Measurements from ENCODE around the gene SDF4.
A peak's percentile ranks its signal among the peaks of the same experiment; 100 is the strongest.
"Not testable (repeated sequence)": the region's sequence is repeated elsewhere in the genome, so short reads cannot be mapped to it uniquely, and the experiment has no call there.

Gene SDF4

DNA sequence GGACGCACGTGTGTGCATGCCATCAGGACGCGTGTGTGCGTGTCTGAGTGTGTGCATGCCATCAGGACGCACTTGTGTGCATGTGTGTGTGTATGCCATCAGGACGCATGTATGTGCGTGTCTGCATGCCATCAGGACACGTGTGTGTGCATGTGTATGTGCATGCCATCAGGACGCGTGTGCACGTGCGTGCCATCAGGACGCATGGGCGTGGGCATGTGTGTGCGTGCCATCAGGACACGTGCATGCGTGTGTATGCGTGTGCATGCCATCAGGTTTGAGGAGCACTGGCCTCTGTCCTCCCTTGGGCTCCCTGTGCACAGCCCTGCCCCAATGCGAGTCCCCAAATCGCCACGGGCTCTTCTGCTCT lies 27.3 kb upstream of the SDF4 start:
- no peak for DNase-seq

DNA sequence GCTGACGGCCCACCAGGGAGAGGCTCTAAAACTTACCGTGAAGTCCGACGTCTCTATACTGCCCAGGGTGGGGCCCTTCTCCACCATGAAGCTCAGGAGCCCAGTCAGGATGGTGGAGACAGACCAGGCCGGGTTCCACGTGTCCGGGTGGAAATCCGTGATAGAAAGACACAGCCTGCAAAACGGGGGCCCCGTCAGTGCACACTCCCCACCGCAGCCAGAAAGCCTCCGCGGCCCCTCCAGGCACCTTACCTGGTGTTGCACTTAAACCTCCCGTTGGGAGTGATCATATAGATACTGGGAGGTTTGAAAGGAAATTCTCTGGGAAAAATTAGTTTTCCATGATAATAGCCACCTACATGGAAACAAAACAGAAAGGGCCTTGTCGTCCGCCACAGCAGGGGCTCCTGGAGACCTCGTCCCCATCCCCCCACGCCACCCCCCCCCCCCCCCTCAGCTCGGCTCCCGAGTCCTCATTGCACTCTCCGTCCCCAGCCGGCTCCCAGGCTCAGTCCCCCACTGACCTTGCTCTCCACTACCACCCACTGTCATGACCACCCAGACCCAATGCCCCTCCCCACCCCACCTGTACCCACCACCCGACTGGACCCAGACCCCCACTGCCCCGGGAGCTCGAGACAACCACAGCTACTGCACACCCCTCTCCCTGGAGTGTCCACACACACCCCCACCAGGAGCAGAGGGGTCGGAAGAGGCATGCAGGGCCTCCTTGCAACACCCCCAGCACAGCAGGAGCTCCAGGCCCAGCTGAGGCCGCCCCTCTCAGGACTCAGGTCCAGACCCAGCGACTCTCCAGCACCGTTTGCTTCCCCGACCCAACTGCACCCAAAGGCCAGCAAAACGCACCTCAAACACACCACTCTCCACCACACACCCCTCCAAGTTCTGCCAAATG lies 25.4 kb upstream of the SDF4 start:
- DNase-seq = no peak

DNA sequence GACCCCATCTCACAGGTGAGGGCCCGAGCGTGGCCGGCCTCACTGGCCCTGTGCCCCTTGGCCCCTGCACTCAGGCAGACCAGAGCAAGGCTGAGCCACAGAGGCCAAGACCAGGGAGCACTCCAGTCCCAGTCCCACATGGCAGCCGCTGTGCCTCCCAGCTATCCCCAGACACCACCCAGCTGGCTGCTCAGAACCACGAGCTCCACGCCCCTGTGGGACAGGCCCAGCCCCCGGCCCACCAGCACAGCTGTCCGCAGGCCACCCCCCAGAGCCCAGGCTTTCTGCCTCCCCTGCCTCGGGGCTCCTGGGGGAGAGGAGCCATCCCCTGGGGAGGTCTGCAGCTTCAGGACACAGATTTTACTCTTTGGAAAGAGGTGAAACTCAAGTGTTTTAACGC lies 23.8 kb upstream of the SDF4 start:
- DNase-seq = no peak

DNA sequence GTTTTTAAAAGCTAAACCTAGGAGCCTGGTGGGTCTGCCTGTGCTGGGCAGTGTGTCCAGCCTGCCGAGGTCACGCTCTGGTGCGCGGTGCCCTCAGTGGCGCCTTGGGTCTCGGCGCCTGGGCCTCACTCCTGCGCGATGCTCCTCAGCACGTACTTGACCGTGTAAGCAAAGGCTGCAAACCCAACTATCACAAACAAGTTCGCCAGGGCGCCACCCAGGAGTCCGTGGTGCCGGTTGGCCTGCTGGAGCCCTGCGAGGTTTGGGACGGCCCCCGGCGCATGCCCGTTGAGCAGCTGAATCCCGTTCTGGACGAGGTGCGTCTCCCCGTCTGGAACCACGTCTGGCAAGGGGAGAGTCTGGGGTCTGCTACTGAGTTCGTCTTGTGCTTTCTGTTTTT lies 23.3 kb upstream of the SDF4 start:
- DNase-seq = no peak

DNA sequence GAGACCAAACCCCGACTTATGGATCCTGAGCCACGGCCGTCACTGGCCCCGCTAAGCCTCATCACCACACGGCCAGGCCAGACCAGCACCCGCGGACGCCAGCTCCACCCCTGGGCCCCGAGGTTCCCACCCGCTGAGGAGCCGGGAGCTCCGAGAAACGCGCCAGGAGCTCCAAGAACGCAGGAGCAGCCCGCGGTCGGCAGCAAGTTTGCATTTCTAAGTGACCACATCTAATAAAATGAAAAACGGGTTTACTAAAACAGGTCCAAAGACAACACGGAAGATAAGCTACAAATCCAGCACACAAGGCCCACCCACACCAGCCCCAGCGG lies 22.8 kb upstream of the SDF4 start:
- DNase-seq = no peak

DNA sequence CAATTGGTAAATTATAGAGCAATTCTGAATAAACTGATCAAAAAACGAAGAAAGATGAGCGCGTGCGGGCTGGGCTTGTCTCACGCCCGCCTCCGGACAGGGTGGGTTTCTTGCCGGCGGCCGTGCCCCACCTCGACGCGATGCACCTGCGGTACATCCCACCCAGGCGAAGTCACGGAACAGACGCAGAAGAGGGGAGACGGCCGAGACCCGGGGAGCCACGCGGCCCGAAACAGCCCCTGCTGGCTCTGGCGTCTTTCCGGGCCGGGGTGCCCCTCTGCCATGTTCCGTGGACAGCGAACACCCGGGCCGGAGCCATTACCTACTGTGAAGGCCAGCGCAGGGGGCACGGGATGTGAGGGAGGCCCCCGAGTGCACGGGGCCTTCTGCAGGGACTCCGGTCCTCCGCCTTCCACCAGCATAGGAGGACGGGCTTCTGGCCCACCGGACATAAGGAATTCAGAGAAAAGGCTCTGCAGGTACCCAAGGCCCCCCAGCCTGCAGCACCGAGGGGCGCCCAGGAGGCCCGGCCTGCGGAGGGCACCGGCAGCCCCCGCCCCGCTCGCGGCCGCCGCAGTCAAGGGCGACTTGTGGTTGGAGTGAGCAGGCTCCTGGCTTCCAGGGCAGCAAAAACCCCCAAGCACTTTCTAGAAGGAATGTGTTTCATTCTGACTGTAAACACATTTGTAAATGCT lies 22.3 kb upstream of the SDF4 start:
- DNase-seq = no peak

DNA sequence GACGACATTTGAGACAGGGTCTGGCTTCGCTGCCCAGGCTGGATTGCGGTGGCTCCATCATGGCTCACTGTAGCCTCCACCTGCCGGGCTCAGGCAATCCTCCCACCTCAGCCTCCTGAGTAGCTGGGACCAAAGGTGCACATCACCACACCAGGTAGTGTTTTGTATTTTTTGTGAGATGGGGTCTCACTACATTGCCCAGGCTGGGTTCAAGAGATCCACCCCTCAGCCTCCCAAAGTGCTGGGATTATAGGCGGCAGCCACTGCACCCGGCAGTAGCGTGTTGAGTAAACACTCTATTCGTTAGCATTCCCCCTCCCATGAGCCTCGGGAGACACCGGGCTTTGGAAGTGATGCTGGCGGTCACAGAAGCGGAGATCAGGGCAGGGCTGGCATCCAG lies 21.5 kb upstream of the SDF4 start:
- no peak for DNase-seq

DNA sequence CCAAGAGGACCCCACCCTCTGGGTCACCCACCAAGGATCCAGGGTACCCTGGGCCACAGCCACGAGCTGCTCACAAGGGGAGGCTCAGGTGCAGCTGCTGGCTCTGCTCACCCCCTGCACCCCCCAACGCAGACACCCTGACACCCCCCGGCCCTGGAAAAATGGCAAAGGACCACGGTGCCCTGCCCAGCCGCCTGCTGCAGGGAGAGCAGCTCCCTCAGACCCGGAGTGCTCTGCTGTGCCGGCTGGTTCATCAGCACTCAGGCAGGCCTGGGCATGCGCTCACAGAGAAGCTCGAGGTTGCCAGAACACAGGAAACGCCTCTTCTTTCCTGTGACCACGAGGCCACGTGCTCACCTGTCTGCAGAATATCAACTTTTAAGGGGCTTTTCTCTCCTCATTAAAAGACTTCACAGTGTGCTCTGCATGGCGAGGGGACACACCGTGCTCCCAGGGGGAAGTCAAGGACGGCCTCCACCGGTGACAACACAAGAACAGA lies 19.0 kb upstream of the SDF4 start:
- DNase-seq = peak; percentile 64

DNA sequence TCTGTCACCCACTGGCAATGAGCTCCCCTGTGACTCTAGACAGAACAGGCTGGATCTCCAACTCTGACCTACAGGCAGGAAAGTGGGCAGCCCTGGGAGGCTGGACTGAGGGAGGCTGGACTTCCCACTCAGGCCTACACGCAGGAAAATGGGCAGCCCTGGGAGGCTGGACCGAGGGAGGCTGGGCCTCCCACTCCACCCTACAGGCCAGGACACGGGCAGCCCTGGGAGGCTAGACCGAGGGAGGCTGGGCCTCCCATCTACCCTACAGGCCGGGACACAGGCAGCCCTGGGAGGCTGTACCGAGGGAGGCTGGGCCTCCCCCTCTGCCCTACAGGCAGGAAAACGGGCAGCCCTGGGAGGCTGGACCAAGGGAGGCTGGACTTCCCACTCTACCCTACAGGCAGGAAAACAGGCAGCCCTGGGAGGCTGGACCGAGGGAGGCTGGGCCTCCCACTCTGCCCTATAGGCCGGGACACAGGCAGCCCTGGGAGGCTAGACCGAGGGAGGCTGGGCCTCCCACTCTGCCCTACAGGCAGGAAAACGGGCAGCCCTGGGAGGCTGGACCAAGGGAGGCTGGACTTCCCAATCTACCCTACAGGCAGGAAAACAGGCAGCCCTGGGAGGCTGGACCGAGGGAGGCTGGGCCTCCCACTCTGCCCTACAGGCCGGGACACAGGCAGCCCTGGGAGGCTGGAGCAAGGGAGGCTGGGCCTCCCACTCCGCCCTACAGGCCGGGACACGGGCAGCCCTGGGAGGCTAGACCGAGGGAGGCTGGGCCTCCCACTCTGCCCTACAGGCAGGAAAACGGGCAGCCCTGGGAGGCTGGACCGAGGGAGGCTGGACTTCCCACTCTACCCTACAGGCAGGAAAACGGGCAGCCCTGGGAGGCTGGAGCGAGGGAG lies 16.5 kb upstream of the SDF4 start:
- DNase-seq = not testable (repeated sequence)

DNA sequence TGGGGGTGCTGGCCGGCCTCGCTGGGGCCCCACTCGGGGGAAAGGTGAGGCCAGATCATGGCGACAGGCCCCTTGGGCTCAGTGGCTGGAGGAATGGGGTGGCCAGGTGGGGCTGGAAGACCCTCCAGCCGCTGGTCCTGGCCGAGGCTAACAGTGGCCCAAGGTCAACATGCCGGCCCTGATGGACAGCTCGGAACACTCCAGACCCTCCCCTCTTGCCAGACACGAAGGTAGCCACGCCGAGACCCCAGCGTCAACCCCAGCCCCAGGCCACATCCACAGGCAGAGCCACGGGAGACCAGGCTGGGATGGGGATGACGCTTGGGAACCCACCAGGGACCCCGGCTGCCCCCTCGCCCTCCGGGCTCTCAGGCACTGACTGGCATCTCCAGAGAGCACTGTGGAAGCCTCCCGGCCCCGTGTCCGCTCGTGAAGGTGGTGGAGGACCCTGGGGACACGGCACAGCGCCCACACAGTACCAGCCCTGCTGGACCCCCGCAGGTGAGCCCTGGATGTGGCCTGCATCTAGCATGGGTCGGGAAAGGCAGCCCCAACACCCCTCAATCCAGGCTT lies 15.6 kb upstream of the SDF4 start:
- DNase-seq = no peak

DNA sequence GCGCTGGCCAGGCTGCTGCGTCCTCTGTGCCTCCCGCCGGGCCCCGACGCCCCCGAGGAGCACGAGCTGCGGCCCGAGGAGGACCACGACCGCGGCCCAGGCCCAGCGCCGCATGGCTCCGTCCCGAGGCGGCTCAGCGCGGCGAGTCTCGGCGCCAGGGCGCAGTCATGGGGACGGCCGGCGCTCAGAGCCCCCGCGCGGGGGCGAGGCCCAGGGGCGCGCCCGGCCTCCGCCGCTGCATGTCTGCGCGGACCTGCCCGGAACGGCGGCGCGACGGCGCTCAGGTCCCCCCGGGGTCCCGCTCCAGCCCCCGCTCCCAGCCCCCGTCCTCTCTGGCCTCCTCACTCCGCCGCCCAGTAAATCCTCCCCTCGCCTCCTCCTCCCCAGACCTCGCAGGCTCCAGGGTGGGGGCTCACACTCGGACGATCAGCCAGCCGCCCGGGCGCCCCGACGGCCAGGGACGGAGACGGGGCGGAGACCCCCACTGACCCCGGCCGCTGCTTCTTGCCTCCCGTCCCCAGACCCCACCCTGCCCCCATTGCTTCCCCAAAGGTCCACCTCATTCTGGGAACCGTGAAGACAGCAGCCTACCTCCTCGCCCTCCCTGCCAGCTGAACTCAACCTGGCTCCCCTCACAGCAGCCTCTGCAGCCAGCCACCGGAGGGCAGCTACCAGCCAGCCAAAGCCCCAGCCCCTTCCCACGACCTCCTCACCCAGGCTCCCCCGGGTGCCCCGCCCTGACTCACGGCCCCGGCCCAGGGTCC lies 15.0 kb upstream of the SDF4 start, which contains the start of gene C1QTNF12:
Gene C1QTNF12 (minus strand): TSS at position 146 of the 764 bp plus-strand sequence. CDS start 32 bp downstream, at position 114.
- no peak for DNase-seq

DNA sequence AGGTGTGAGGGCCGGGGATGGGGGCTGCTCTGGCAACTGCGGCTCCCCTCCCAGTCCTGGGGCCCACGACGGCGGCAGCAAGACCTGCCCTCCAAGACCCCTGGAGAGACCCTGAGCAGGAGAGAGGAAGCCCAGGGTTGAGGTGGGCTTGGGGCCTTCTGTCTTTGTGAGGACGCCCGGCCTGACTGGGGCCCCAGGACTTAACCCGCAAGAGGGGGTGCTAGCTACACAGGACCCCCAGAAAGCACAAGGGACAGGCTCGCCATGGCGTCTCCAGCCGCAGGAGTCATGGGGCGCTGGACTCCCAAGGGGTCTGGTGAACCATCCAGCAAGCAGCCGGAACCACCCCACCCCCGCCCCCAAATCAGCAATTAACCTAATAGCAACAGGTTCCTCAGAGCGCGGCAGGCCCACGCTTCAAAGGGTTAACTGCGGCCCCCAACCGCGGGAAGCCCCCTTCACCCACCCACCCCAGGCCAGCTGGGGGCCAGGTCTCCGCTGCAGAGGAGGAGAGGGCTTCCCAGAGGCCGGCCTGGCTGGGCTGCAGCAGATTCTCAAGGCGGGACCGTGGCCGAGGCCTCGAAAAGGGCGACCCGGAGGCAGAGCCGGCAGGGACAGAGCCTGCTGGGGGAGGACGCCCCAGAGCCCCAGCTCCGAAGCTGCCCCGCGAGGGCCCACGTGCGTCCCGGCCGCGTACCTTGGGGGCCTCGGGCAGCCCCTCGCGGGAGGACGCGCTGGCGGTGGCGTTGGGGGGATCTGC lies 14.2 kb upstream of the SDF4 start:
- DNase-seq = no peak

DNA sequence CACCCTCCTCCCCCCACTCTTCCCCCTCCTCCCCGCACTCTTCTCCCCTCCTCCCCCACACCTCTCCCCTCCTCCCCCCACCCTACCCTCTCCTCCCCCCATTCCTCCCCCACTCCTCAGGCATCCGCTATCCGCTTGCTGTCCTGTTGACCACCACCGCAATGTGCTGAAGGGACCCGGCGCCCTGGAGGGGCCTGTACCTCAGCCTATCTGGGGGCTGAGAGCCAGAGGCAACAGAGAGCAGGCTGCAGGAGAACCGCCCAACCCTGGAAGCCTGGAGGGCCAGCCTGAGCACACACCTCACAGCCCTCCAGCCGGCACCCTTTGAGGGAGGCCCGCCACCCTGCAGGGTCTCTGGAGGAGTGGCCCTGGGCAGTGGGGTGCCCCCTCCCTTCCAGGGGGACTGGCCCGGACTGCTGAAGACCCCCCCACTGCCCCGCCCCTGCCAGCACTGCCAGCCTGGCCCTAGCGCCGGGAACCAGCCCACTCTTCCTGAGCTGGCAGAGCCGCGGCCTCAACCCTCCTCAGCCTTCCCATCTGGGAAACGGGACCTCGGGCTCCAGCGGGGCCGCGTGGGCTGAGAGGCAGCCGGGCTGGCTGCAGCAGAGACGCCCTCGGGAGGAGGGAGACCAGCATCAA lies 13.5 kb upstream of the SDF4 start:
- no peak for DNase-seq

DNA sequence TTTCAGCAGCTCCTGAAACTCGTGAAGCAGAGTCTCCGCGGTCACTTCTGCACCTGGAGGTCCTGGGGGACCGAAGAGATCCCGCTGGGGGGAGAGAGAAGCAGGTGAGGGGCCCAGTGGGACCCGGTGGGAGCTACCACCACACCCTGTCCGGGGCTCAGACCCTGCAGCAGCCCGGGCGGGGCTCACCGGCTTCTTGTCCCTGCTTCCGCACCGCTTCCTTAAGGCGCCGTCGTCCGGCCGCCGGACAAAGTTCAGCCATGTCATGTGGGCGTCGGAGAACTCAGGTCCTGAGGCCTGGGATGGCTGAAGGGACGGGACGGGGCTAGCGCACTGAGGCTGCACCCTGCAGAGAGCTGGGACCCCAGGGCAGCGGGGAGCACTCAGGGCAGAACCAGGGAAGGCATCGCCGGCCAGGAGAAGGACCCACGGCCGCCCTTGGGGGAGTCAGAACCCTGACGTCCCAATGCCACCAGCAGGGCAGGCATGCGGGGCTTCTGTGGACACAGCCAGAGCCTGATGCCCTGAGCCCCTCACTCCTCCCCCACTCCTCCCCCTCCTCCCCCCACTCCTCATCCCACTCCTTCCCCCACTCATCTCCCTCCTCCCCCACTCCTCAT lies 12.5 kb upstream of the SDF4 start:
- no peak for DNase-seq

DNA sequence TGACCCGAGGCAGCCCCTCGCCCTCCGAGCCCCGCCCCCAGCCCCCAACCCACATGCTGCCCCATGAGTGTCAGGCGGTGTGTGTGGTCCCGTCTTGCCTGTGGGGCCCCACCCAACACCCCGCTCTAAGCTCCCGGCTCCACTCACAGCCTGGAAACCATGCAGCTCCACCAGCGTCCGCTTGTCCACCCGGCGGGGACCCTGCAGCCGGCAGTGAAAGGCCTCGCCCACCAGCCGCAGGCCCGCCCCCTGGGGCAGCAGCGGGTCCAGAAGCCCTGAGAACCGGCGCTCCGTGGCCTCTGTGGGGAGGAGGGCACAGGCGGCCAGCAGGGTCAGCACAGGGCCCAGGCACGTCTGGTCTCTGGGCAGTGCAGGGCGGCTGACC lies 12.0 kb upstream of the SDF4 start:
- DNase-seq = no peak

DNA sequence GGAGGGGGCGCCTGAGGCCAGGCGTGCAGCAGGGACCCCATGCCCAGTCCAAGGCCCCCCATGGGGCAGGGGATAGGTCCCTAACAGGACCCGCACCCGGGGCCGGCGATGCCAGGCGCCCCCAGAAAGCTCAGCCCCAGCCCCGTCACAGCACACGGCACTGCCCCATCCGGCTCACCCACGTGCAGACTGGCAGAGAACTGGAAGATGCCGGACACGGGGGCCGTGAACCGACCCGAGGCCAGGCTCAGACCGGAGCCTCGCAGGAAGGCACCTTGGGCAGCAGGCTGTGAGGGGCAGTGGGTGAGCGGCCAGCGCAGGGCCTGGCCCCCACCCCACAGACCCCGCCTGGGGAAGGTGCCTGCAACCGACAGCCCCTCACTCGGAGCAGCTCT lies 11.5 kb upstream of the SDF4 start:
- no peak for DNase-seq

DNA sequence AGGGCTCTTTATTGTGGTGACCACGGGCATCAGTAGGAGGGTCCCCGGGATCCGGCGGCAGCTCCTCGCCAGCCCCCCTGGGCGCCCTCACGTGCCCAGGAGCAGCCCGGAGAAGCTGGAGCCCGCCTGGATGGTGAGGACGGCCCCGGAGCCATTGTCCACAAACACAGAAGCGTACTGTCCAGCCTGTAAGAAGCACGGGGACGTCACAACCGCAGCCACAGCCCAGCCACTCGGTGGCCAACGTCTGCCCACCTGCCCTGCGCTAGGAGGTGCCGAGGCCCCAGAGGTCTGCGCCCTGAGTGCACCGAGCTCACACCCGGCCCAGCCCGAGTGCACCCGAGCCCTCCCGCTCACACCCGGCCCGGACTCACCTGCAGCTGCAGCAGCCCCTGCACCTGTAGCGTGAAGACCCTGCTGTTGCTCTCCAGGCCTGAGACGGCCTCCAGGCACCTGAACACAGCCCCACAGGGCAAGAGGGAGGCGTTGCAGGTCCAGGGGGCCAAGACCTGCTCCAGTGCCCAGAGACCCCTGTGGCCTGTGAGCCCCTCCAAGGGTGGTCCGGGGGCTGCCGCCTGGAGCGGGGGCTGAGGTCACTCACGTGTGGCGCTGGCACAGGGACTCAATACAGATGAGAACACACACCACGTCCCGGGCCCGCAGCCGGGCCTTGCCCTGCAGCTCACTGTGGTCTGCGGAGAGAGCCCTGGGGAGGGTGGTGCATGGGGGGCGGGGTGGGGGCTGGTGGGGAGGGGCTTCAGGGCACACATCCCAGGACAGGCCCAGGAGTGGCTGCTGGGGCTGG lies 10.9 kb upstream of the SDF4 start:
- no peak for DNase-seq

DNA sequence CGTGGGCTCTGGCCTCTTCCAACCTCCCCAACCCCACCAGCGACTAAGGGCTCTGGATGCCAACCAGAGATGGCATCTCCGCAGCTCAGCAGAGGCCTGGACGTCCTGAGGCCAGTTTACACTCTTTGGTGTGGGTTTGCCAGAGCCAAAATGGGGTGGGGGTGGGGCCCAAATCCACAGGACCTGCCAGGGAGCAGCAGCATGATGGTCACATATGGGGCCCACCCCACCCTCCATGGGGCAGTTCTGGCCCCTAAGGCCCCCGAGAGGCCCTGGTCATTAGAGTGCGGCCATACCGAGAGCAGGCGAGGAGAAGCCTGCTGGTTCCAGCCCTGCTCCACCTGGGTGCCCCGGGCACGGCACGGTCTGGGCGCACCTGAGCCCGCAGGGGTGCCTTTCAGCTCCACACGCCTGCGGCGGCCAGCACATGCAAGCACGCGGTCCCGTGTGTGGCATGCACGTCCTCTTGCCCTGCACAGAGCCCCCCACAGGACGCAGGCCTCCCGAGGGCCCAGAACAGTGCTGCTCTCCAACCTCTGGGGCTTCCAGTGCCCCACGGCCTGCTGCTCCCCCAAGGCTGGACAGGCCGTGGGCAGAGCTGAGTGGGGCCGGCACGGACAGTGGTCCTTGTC lies 9.9 kb upstream of the SDF4 start:
- no peak for DNase-seq
